Heart left ventricle (tissue), 13 donors: Measurements from ENCODE around the gene TKT.

Experiments used
- CTCF ChIP-seq, 12 donors: fragments of 200-600 bp; sonication (generic) in 4 of 12; IDR thresholded peaks; one replicate each; pipeline versions ENCODE4 v1.5.0 to v1.8.0; 2018 to 2022; ENCODE audit warnings: antibody characterized with exemption in 12 of 12, mild to moderate bottlenecking in 5 of 12
- POLR2A ChIP-seq, 2 donors: fragments of 450-650 bp; IDR thresholded peaks; one replicate each; pipeline ENCODE4 v1.6.1; 2017; ENCODE audit warnings: antibody characterized with exemption in 2 of 2, mild to moderate bottlenecking in 2 of 2, moderate library complexity in 2 of 2
- donor health status: ischemic (EF 13 %, LVEDD 7.1; RV severe dilation, severe dysfunction).
- donor health status: DM: no; HTN: yes; CAD: no.
- donor health status: DM: no; HTN: no; CAD: no.
- donor health status: ischemic (EF 25% LVEDD 6.9; RV normal size, moderate dysfunction).
- donor health status: ischemic (EF 25% LVEDD 5.7; RV mildly dilated, moderate dysfunction).
- donor health status: ischemic (EF 35%, LVEDD 5.7; RV mildly dilated, moderate dysfunction).
- donor health status: nonischemic (EF 11% LVEDD 7.7; RV severe dilation, severe dysfunction).
- donor health status: DM: yes; HTN: yes; CAD: no.
- donor health status: PGD.
- donor health status: ischemic (EF 29% LVEDD 5.4; RV normal size, mild dysfunction).
- donor health status: nonischemic (EF 23%, LVEDD 6.1; RV moderate dilation, normal function).

DNA sequence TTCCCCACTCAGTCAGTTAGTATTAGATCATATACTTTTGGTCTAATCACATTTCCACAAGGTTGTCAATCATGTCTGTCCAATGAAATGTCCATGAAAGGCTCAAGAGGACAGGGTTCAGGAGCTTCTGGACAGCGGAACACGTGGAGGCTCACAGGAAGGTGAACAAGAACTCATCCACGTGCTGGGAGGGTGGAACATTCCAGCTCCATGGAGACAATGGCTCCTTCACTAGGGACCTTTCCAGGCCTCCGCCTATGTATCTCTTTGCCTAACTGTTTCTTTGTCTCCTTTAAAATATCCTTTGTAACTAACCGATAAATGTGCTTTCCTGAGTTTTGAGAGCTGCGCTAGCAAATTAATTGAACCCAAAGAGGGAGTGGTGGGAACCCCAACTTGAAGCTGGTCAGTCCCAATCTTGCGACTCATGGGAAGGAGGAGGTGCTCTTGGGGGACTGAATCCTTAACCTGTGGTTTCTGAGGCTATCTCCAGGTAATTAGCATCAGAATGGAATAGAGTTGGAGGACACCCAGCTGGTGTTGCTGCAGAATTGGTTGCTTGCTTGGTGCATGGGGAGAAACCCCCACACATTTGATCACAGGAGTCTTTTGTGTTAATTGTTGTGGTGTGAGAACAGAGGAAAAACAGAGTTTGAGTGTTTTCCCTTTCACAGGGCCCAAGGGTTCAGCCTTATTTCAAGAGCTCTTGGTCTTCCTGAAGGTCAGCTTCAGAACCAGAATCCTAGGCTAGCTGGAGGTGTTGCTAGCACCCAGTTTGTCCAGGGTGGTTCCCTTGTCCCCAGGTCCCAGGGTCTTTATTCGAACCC is 3.0 kb upstream of the TKT start:
- no peak for TF ChIP-seq CTCF (IDR thresholded peaks at IDR 0.05)
- TF ChIP-seq POLR2A (IDR thresholded peaks at IDR 0.05) = no peak
